H1 (cell line): Measurements from ENCODE around the gene TUG1.

Experiments used
- BRCA1 ChIP-seq: IDR thresholded peaks from 2 replicates; pipeline ENCODE4 v1.6.1; 2012; ENCODE audit warnings: low read depth, low read length, improper control_type of control experiment
- CEBPB ChIP-seq: IDR thresholded peaks from 2 replicates; pipeline ENCODE4 v1.6.1; 2012; ENCODE audit warnings: low read depth, low read length
- CREB1 ChIP-seq: IDR thresholded peaks from 2 replicates; pipeline ENCODE4 v1.6.1; 2012; ENCODE audit warnings: inconsistent platforms
- EZH2 ChIP-seq: fragments of 200-600 bp; sonication (generic); IDR thresholded peaks from 2 replicates; pipeline ENCODE4 v1.7.1; 2012; ENCODE audit warnings: low read depth, mild to moderate bottlenecking, moderate library complexity, low read length, inconsistent platforms; ENCODE audit not compliant: severe bottlenecking
- GTF2F1 ChIP-seq: IDR thresholded peaks from 2 replicates; pipeline ENCODE4 v1.6.1; 2012; ENCODE audit warnings: low read depth, low read length, improper control_type of control experiment, borderline replicate concordance
- HDAC2 ChIP-seq, 2 experiments: fragments of 300-600 bp in 1 of 2; sonication (generic) in 1 of 2; IDR thresholded peaks; 2 replicates each; pipeline ENCODE4 v1.6.1; 2011 to 2012; ENCODE audit warnings: low read depth in 2 of 2, low read length in 2 of 2, mild to moderate bottlenecking in 2 of 2, moderate library complexity in 2 of 2, borderline replicate concordance in 1 of 2, inconsistent platforms in 1 of 2
- HDAC6 ChIP-seq: IDR thresholded peaks from one replicate; pipeline ENCODE4 v1.7.1; 2012; ENCODE audit warnings: low read depth, mild to moderate bottlenecking, inconsistent platforms, low read length, moderate library complexity
- JUN ChIP-seq: IDR thresholded peaks from 2 replicates; pipeline ENCODE4 v1.6.1; 2011; ENCODE audit warnings: low read depth, mild to moderate bottlenecking, improper control_type of control experiment, low read length
- POLR2A ChIP-seq, 2 experiments: IDR thresholded peaks; 1 replicate in 1 of 2; 2 replicates in 1 of 2; pipeline ENCODE4 v1.6.1; 2011; ENCODE audit warnings: low read depth in 2 of 2, low read length in 2 of 2, mild to moderate bottlenecking in 2 of 2; ENCODE audit errors: control extremely low read depth in 1 of 2
- POLR2AphosphoS5 ChIP-seq: IDR thresholded peaks from 2 replicates; pipeline ENCODE4 v1.6.1; 2011; ENCODE audit warnings: low read depth, low read length
- SP1 ChIP-seq: IDR thresholded peaks from 2 replicates; pipeline ENCODE4 v1.6.1; 2011; ENCODE audit warnings: low read depth, low read length
- SRF ChIP-seq: IDR thresholded peaks from 2 replicates; pipeline ENCODE4 v1.6.1; 2011; ENCODE audit warnings: mild to moderate bottlenecking, low read depth, low read length, moderate library complexity
- YY1 ChIP-seq: IDR thresholded peaks from 2 replicates; pipeline ENCODE4 v1.6.1; 2011; ENCODE audit warnings: low read depth, mild to moderate bottlenecking, low read length
- TF ChIP-seq, protein P1 (sequence below), 3 experiments: IDR thresholded peaks; 1 replicate in 2 of 3; 2 replicates in 1 of 3; pipeline versions ENCODE4 v1.5.1 to v1.6.1; 2011; ENCODE audit warnings: low read length in 3 of 3, mild to moderate bottlenecking in 3 of 3, inconsistent platforms in 2 of 3, low read depth in 1 of 3, moderate library complexity in 1 of 3; ENCODE audit not compliant: insufficient read depth in 1 of 3; ENCODE audit errors: control extremely low read depth in 1 of 3

DNA sequence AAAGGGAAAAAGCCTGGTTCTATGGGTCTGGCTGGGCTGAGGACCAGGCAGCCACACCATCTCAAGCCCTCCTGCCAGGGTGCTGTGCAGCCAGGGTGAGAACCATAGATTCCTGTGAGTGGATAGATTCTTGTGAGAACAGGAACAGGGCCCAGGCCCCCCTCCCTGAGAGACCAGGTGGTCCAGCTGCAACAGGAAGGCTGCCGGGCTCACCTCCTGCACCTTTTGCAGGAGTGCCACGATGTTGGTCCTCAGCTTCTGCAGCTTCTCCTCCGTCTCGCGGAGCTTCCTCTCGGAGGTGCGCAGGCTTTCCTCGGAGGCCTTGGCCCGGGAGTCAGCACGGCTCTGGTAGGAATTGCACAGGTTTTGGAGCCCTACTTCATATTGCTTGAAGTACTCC is 41.3 kb upstream of the TUG1 start:
- TF ChIP-seq CEBPB = no peak
- TF ChIP-seq POLR2A (IDR thresholded peaks at IDR 0.05; ENCODE audit: control extremely low read depth in 1 of 2, low read depth in 2 of 2, low read length in 2 of 2) = no peak
- no peak for TF ChIP-seq SRF
- TF ChIP-seq, protein P1, sequence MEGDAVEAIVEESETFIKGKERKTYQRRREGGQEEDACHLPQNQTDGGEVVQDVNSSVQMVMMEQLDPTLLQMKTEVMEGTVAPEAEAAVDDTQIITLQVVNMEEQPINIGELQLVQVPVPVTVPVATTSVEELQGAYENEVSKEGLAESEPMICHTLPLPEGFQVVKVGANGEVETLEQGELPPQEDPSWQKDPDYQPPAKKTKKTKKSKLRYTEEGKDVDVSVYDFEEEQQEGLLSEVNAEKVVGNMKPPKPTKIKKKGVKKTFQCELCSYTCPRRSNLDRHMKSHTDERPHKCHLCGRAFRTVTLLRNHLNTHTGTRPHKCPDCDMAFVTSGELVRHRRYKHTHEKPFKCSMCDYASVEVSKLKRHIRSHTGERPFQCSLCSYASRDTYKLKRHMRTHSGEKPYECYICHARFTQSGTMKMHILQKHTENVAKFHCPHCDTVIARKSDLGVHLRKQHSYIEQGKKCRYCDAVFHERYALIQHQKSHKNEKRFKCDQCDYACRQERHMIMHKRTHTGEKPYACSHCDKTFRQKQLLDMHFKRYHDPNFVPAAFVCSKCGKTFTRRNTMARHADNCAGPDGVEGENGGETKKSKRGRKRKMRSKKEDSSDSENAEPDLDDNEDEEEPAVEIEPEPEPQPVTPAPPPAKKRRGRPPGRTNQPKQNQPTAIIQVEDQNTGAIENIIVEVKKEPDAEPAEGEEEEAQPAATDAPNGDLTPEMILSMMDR (IDR thresholded peaks at IDR 0.05; ENCODE audit: control extremely low read depth in 1 of 3, insufficient read depth in 1 of 3, low read depth in 1 of 3, low read length in 3 of 3) = no peak
- no peak for TF ChIP-seq SP1
- TF ChIP-seq YY1 = no peak
- TF ChIP-seq GTF2F1 = no peak
- TF ChIP-seq CREB1 = no peak
- no peak for TF ChIP-seq JUN
- no peak for TF ChIP-seq HDAC6
- TF ChIP-seq EZH2 = no peak
- no peak for TF ChIP-seq HDAC2 (IDR thresholded peaks at IDR 0.05; ENCODE audit: borderline replicate concordance in 1 of 2, low read depth in 2 of 2, low read length in 2 of 2)
- no peak for TF ChIP-seq BRCA1
- TF ChIP-seq POLR2AphosphoS5 = no peak
